Mucosa of gallbladder (tissue), 1 donor: Measurements from ENCODE around the gene KLRB1. TPM values are rescaled to one million over a fixed set of nuclear protein-coding genes. Genes with fewer than 3 reads are reported as not detected.
"Not testable (repeated sequence)": the region's sequence is repeated elsewhere in the genome, so short reads cannot be mapped to it uniquely, and the experiment has no call there.

Experiments
- DNase-seq: peaks from one replicate; pipeline ENCODE4 v3.0.0-alpha.2; 2020; ENCODE audit warnings: low spot score
- total RNA-seq: library from RNA; stranded (reverse); gene quantifications from one replicate; pipeline ENCODE4 v1.2.1, GENCODE V29; 2021
- donor health status: DM: no; HTN: no; CAD: no.

Gene KLRB1
- total RNA-seq: 6.4 TPM

- DNase-seq: no peak
Observed at GRCh38 chr12:9607716-9608115, at the start of gene KLRB1. Gene KLRB1 (minus strand): TSS chr12:9607916. CDS start chr12:9607839, 77 bp downstream.

GRCh38 chr12:9651265-9651729, 43.6 kb upstream of the KLRB1 start:
- DNase-seq: no peak

GRCh38 chr12:9650151-9650576, 42.4 kb upstream of the KLRB1 start:
- no peak for DNase-seq

- DNase-seq: no peak
Observed at GRCh38 chr12:9649532-9649940, 41.8 kb upstream of the KLRB1 start.

GRCh38 chr12:9648701-9649531, 41.2 kb upstream of the KLRB1 start:
- DNase-seq: no peak

- peak; percentile 78 for DNase-seq
Observed at GRCh38 chr12:9647825-9648700, 40.3 kb upstream of the KLRB1 start.

GRCh38 chr12:9646794-9647781, 39.4 kb upstream of the KLRB1 start:
- DNase-seq: no peak

GRCh38 chr12:9644985-9645551, 37.4 kb upstream of the KLRB1 start:
- DNase-seq: not testable (repeated sequence)

GRCh38 chr12:9643266-9643660, 35.5 kb upstream of the KLRB1 start:
- DNase-seq: no peak

GRCh38 chr12:9642606-9643265, 35.0 kb upstream of the KLRB1 start:
- DNase-seq: no peak

GRCh38 chr12:9640024-9640423, 32.3 kb upstream of the KLRB1 start:
- no peak for DNase-seq

GRCh38 chr12:9636851-9637206, 29.1 kb upstream of the KLRB1 start:
- no peak for DNase-seq

GRCh38 chr12:9636150-9636850, 28.6 kb upstream of the KLRB1 start:
- DNase-seq: no peak

- DNase-seq: no peak
Observed at GRCh38 chr12:9634969-9635754, 27.4 kb upstream of the KLRB1 start.

- DNase-seq: peak; percentile 62
Observed at GRCh38 chr12:9634177-9634803, 26.6 kb upstream of the KLRB1 start.

- no peak for DNase-seq
Observed at GRCh38 chr12:9632766-9633165, 25.1 kb upstream of the KLRB1 start.

- DNase-seq: no peak
Observed at GRCh38 chr12:9626821-9627220, 19.1 kb upstream of the KLRB1 start.

- DNase-seq: no peak
Observed at GRCh38 chr12:9626291-9626690, 18.6 kb upstream of the KLRB1 start.

- no peak for DNase-seq
Observed at GRCh38 chr12:9625019-9625418, 17.3 kb upstream of the KLRB1 start.
